ENCODE data around the gene KITLG.

DNA sequence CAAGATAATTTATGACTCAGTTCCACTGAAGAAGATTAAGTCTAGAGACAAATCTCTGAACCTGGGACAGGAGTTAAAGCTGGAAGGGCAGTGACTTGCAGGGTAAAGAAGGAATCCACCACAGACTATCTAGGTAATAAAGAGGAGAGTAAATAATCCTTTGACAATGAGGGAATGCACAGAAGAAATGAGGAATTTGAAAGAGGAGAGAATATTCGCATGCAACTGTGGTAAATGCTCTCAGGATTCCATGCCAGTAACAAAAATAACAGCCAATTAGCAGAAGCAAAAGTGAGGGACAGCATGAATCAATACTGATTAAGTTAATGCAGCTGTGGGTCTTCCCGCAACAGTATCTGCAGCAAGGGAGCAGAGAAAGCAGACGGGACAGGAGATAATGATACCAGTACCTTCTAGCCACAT lies 77.0 kb downstream of the KITLG start:
- TF ChIP-seq, protein P1, sequence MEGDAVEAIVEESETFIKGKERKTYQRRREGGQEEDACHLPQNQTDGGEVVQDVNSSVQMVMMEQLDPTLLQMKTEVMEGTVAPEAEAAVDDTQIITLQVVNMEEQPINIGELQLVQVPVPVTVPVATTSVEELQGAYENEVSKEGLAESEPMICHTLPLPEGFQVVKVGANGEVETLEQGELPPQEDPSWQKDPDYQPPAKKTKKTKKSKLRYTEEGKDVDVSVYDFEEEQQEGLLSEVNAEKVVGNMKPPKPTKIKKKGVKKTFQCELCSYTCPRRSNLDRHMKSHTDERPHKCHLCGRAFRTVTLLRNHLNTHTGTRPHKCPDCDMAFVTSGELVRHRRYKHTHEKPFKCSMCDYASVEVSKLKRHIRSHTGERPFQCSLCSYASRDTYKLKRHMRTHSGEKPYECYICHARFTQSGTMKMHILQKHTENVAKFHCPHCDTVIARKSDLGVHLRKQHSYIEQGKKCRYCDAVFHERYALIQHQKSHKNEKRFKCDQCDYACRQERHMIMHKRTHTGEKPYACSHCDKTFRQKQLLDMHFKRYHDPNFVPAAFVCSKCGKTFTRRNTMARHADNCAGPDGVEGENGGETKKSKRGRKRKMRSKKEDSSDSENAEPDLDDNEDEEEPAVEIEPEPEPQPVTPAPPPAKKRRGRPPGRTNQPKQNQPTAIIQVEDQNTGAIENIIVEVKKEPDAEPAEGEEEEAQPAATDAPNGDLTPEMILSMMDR (IDR thresholded peaks at IDR 0.05; ENCODE audit: poor library complexity), result no peak
- TF ChIP-seq EZH2 (IDR thresholded peaks at IDR 0.05; ENCODE audit: borderline replicate concordance) (no peak), EZH2phosphoT487 (IDR thresholded peaks at IDR 0.05; ENCODE audit: low read depth, severe bottlenecking, unreplicated experiment) (no peak)
